Osteoblast (primary cell): ENCODE data around the gene PPM1F. TPM values are rescaled to one million over a fixed set of nuclear protein-coding genes. Genes with fewer than 3 reads are reported as not detected.
"Not testable (repeated sequence)": the region's sequence is repeated elsewhere in the genome, so short reads cannot be mapped to it uniquely, and the experiment has no call there.

Source experiments
- DNase-seq: peaks from one replicate; pipeline ENCODE4 v3.0.0; 2011; ENCODE audit warnings: low spot score, mixed read lengths; ENCODE audit not compliant: insufficient read length; ENCODE audit errors: missing footprints
- H2AFZ ChIP-seq: 2 replicates; pipeline ENCODE4 v1.6.0; 2011; ENCODE audit warnings: mild to moderate bottlenecking, low read length
- H3K27ac ChIP-seq: 2 replicates; pipeline ENCODE4 v1.5.1; 2011; ENCODE audit warnings: mild to moderate bottlenecking, low read depth, low read length, moderate library complexity
- H3K27me3 ChIP-seq: 2 replicates; pipeline ENCODE4 v1.6.0; 2012; ENCODE audit warnings: mild to moderate bottlenecking, control low read depth, inconsistent platforms, low read length, moderate library complexity; ENCODE audit not compliant: insufficient read depth
- H3K36me3 ChIP-seq: 2 replicates; pipeline ENCODE4 v1.5.1; 2011; ENCODE audit warnings: mild to moderate bottlenecking, low read length, control low read depth, moderate library complexity; ENCODE audit not compliant: insufficient read depth
- H3K4me1 ChIP-seq: 2 replicates; pipeline ENCODE4 v1.5.1; 2011; ENCODE audit warnings: mild to moderate bottlenecking, low read length, control low read depth, moderate library complexity; ENCODE audit not compliant: insufficient read depth
- H3K4me2 ChIP-seq: 2 replicates; pipeline ENCODE4 v1.6.0; 2011; ENCODE audit warnings: mild to moderate bottlenecking, low read length; ENCODE audit not compliant: insufficient read depth
- H3K4me3 ChIP-seq: fragments of 200-600 bp; sonication (generic); 3 replicates; pipeline ENCODE4 v1.5.1; 2012; ENCODE audit warnings: mild to moderate bottlenecking, low read length, inconsistent platforms; ENCODE audit not compliant: insufficient read depth
- H3K79me2 ChIP-seq: 2 replicates; pipeline ENCODE4 v1.6.0; 2012; ENCODE audit warnings: mild to moderate bottlenecking, low read length, control low read depth, inconsistent platforms; ENCODE audit not compliant: insufficient read depth
- H3K9me3 ChIP-seq: 2 replicates; pipeline ENCODE4 v1.5.1; 2011; ENCODE audit warnings: low read depth, low read length, control low read depth
- H4K20me1 ChIP-seq: 2 replicates; pipeline ENCODE4 v1.6.0; 2012; ENCODE audit warnings: mild to moderate bottlenecking, low read length, control low read depth; ENCODE audit not compliant: insufficient read depth
- total RNA-seq: library from RNA; depleted of rRNA; stranded (reverse); fragments of >200 nt; gene quantifications from 2 replicates; pipeline ENCODE4 v1.2.3, GENCODE V29; 2012
- TF ChIP-seq, protein P1 (sequence below): IDR thresholded peaks from 2 replicates; pipeline ENCODE4 v1.5.1; 2011; ENCODE audit warnings: mild to moderate bottlenecking, low read depth, low read length, moderate library complexity; ENCODE audit errors: extremely low read depth

Gene PPM1F
- total RNA-seq, 1 donor = 22.8 TPM

DNA sequence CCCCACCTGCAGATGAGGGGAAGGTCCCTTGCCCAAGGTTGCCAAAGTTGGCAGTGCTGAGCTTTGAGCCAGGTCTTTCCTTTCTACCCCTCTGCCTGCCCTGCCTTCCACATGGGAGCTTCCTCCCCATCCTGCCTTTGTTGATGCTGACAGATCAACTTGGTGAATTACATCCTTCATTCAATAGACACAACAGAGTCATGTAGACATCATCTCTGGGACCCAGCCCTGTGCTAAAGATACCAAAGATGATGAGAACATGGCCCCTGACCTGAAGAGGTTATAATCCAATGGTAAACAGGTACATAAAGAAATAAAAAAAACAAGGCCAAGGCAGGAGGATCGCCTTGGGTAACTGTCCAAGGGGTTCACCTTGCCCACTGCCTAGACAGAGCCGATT lies 42.8 kb downstream of the PPM1F start:
- Histone ChIP-seq H3K9me3 (no peaks in the 10 kb centered on the region), H3K4me1 (no peaks in the 10 kb centered on the region), H3K36me3 (no peaks in the 10 kb centered on the region), H3K4me3 (no peak overlapping the region), H3K27me3 (no peaks in the 10 kb centered on the region), H3K79me2 (no peaks in the 10 kb centered on the region), H4K20me1 (no peaks in the 10 kb centered on the region), H3K27ac (no peak overlapping the region), H2AFZ (no peak overlapping the region), H3K4me2 (no peak overlapping the region)
- TF ChIP-seq, protein P1, sequence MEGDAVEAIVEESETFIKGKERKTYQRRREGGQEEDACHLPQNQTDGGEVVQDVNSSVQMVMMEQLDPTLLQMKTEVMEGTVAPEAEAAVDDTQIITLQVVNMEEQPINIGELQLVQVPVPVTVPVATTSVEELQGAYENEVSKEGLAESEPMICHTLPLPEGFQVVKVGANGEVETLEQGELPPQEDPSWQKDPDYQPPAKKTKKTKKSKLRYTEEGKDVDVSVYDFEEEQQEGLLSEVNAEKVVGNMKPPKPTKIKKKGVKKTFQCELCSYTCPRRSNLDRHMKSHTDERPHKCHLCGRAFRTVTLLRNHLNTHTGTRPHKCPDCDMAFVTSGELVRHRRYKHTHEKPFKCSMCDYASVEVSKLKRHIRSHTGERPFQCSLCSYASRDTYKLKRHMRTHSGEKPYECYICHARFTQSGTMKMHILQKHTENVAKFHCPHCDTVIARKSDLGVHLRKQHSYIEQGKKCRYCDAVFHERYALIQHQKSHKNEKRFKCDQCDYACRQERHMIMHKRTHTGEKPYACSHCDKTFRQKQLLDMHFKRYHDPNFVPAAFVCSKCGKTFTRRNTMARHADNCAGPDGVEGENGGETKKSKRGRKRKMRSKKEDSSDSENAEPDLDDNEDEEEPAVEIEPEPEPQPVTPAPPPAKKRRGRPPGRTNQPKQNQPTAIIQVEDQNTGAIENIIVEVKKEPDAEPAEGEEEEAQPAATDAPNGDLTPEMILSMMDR = no peak
- DNase-seq = no peak

DNA sequence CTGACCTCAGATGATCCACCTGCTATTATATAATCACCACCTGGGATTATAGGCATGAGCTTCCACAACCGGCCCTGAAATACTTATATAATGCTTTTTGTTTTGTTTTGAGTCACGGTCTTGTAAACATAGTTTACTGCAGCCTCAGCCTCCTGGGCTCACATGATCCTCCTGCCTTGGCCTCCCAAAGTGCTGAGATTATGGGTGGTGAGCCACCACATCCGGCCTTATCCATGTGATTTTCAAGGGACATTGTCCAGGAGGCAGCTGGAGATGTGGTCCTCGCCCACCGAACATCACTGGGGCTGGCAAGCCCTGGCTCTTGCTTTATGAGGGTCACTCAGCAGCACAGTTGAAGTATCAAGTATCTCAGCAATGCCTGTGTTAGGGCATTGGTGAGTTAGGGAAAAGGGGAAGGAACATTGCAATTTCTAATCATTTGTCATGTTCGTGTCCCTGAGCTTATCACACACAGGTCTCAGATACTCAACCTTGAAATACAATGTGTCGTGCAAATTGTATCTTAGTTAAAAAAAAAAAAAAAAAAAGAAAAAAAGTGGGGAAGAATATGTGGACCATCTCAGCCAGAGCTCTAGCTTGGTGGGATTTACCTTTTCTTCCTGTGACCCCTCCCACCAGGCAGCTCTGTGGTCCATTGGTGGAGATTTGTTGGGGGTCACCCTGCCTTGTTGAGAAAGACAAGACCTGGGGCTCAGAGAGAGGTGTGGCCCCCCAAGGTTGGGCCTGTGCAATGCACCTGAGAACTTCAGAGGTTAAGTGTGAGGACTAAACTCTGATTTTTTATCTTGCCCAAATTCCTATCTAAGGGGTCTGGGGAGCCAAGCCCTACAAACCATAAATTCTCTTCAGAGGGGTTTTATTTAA lies 44.8 kb downstream of the PPM1F start:
- Histone ChIP-seq H3K27ac (no peak overlapping the region), H3K4me3 (no peak overlapping the region), H3K4me2 (no peak overlapping the region), H3K36me3 (no peaks in the 10 kb centered on the region), H4K20me1 (no peaks in the 10 kb centered on the region), H3K79me2 (no peaks in the 10 kb centered on the region), H3K27me3 (no peaks in the 10 kb centered on the region), H3K4me1 (no peaks in the 10 kb centered on the region), H2AFZ (no peak overlapping the region), H3K9me3 (no peaks in the 10 kb centered on the region)
- no peak for DNase-seq
- TF ChIP-seq, protein P1 = no peak

DNA sequence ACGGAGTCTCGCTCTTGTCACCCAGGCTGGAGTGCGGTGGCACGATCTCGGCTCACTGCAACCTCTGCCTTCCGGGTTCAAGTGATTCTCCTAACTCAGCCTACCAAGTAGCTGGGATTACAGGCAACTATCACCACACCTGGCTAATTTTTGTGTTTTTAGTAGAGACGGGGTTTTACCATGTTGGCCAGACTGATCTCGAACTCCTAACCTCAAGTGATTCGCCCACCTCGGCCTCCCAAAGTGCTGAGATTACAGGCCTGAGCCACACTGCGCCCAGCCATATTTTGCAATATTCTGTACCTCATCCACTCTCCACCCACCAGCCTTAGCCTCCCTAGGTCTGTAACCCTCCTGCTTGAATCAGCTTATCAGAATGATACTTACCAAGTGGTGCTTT lies 47.4 kb downstream of the PPM1F start:
- not testable (repeated sequence) for H3K4me2 ChIP-seq, H3K27me3 ChIP-seq, H4K20me1 ChIP-seq, H3K4me3 ChIP-seq, DNase-seq, H3K9me3 ChIP-seq, H2AFZ ChIP-seq, H3K4me1 ChIP-seq, H3K27ac ChIP-seq, H3K36me3 ChIP-seq, H3K79me2 ChIP-seq

DNA sequence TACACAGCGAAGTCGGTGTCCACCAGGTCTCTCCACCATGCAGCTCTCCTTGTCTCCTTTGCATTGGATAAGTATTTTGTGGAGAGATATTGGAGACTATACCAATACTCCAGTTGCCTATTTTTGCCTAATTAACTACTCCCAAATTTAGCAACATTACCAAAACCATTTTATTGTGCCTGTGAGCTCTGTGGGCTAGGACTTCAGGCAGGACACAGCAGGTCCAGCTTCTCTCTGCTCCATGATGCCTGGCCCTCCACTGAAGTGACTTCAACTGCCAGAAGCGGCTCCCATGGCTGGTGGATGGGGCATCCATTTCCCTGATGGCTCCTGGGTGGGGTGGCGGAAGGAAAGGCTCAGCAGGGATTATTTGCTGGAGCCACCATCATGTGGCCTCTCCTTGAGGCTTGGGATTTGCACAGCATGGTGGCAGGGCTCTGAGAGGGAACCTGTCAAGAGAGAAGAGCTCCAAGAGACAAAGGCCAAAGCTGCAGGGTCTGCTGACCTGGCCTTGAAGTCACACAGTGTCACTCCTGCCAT lies 48.3 kb downstream of the PPM1F start:
- Histone ChIP-seq H3K4me1 (no peaks in the 10 kb centered on the region), H3K36me3 (no peaks in the 10 kb centered on the region), H4K20me1 (no peaks in the 10 kb centered on the region), H3K79me2 (no peaks in the 10 kb centered on the region), H2AFZ (no peak overlapping the region), H3K27me3 (no peaks in the 10 kb centered on the region), H3K4me2 (no peak overlapping the region), H3K9me3 (no peaks in the 10 kb centered on the region), H3K27ac (no peak overlapping the region), H3K4me3 (no peak overlapping the region)
- TF ChIP-seq, protein P1 = no peak
- no peak for DNase-seq
